GM23248 (cell line): Measurements from ENCODE around the gene SLC1A2. TPM values are rescaled to one million over a fixed set of nuclear protein-coding genes. Genes with fewer than 3 reads are reported as not detected.

Experiments used
- DNase-seq: peaks from one replicate; pipeline ENCODE4 v3.0.0-alpha.2; 2015
- H2AFZ ChIP-seq: fragments of 200-600 bp; sonication (generic); 2 replicates; pipeline ENCODE4 v1.6.1; 2016; ENCODE audit warnings: antibody characterized with exemption
- H3F3A ChIP-seq: fragments of 200-600 bp; sonication (generic); 2 replicates; pipeline ENCODE4 v1.6.1; 2016; ENCODE audit warnings: mild to moderate bottlenecking, antibody characterized with exemption, mixed run types; ENCODE audit not compliant: insufficient read depth
- H3K27ac ChIP-seq: fragments of 200-600 bp; sonication (generic); 2 replicates; pipeline ENCODE4 v1.5.1; 2016; ENCODE audit warnings: mild to moderate bottlenecking
- H3K27me3 ChIP-seq: fragments of 200-600 bp; sonication (generic); replicated peaks from 2 replicates; pipeline ENCODE4 v1.6.1; 2016; ENCODE audit warnings: mild to moderate bottlenecking; ENCODE audit not compliant: insufficient read depth
- H3K36me3 ChIP-seq: fragments of 200-600 bp; sonication (generic); 2 replicates; pipeline ENCODE4 v1.6.1; 2016; ENCODE audit warnings: low read depth, mild to moderate bottlenecking
- H3K4me1 ChIP-seq: fragments of 200-600 bp; sonication (generic); 2 replicates; pipeline ENCODE4 v1.6.1; 2016; ENCODE audit warnings: mild to moderate bottlenecking; ENCODE audit not compliant: insufficient read depth
- H3K4me2 ChIP-seq: fragments of 200-600 bp; sonication (generic); one replicate; pipeline ENCODE4 v1.6.1; 2016; ENCODE audit warnings: mild to moderate bottlenecking; ENCODE audit not compliant: unreplicated experiment
- H3K4me3 ChIP-seq: fragments of 200-600 bp; sonication (generic); 2 replicates; pipeline ENCODE4 v1.5.1; 2016; ENCODE audit warnings: mild to moderate bottlenecking
- H3K79me2 ChIP-seq: fragments of 200-600 bp; sonication (generic); 2 replicates; pipeline ENCODE4 v1.6.1; 2016; ENCODE audit warnings: mild to moderate bottlenecking; ENCODE audit not compliant: insufficient read depth
- H3K9ac ChIP-seq: fragments of 200-600 bp; sonication (generic); 2 replicates; pipeline ENCODE4 v1.6.1; 2016; ENCODE audit warnings: mild to moderate bottlenecking
- H3K9me2 ChIP-seq: fragments of 200-600 bp; sonication (generic); 2 replicates; pipeline ENCODE4 v1.6.1; 2016; ENCODE audit warnings: mixed run types, mild to moderate bottlenecking, moderate library complexity; ENCODE audit not compliant: insufficient read depth
- H3K9me3 ChIP-seq: fragments of 200-600 bp; sonication (generic); one replicate; pipeline ENCODE4 v1.6.1; 2017; ENCODE audit warnings: low read depth
- H4K20me1 ChIP-seq: fragments of 200-600 bp; sonication (generic); 2 replicates; pipeline ENCODE4 v1.6.0; 2016; ENCODE audit not compliant: insufficient read depth
- EZH2 ChIP-seq: fragments of 200-600 bp; sonication (generic); IDR thresholded peaks from 2 replicates; pipeline ENCODE4 v1.6.1; 2018; ENCODE audit warnings: antibody characterized with exemption, mild to moderate bottlenecking; ENCODE audit not compliant: insufficient read depth, poor library complexity, severe bottlenecking
- EZH2phosphoT487 ChIP-seq: fragments of 200-600 bp; sonication (generic); IDR thresholded peaks from 2 replicates; pipeline ENCODE4 v1.6.1; 2018; ENCODE audit warnings: antibody characterized with exemption, moderate library complexity, mild to moderate bottlenecking, low read depth; ENCODE audit not compliant: insufficient read depth
- WGBS, 2 experiments: methylation state at CpG; one replicate each; pipeline ENCODE4 v1.1.6; 2015 to 2017; ENCODE audit warnings: low lambda C conversion rate in 2 of 2, low coverage in 1 of 2; ENCODE audit errors: missing lambda C conversion rate in 2 of 2; 5-methylcytosine and 5-hydroxymethylcytosine counted together
- in situ Hi-C: fragments of 300-500 bp; cut with MboI; formaldehyde crosslinking; loops from 2 replicates; pipeline ENCODE4 v1.15.0; 2020
- polyA plus RNA-seq: library from polyadenylated mRNA; unstranded; fragments of >200 nt; fragmentation: Nextera tagmentation; extraction: Ambion mirVana; gene quantifications from 2 replicates; pipeline ENCODE4 v1.2.1, GENCODE V29; 2016
- total RNA-seq: library from RNA; depleted of rRNA; stranded (reverse); fragments of >200 nt; shearing (Covaris generic); gene quantifications from 2 replicates; pipeline ENCODE4 v1.2.3, GENCODE V29; 2014

Gene SLC1A2
- total and polyA plus RNA-seq, 2 experiments from 2014 or later = 0.88 to 1.2 TPM

GRCh38 chr11:35282221-35282882 is 137.0 kb downstream of the SLC1A2 start:
- 65 to 70% methylated on average over 2 of the region's 2 CpGs for WGBS, 2 experiments
- Histone ChIP-seq H3K4me2 (peak overlapping the region; percentile 29), H4K20me1 (no peaks in the 10 kb centered on the region), H2AFZ (no peak overlapping the region), H3F3A (0 out of 2 replicates have a peak, but pooled peaks cover 4% of the 10 kb centered on the region), H3K4me1 (0 out of 2 replicates have a peak, but pooled peaks cover 8% of the 10 kb centered on the region), H3K4me3 (no peak overlapping the region), H3K27ac (no peak overlapping the region), H3K36me3 (no peaks in the 10 kb centered on the region), H3K79me2 (no peaks in the 10 kb centered on the region), H3K9me2 (no peaks in the 10 kb centered on the region), H3K9me3 (no peaks in the 10 kb centered on the region), H3K27me3 (no peaks in the 10 kb centered on the region), H3K9ac (no peak overlapping the region)
- TF ChIP-seq EZH2phosphoT487 (no peak), EZH2 (no peak)
- peak; percentile 72 for DNase-seq
- in situ Hi-C loops = no loop called here

GRCh38 chr11:35281169-35281688 is 138.1 kb downstream of the SLC1A2 start:
- Histone ChIP-seq H3K9ac (no peak overlapping the region), H3K9me3 (no peaks in the 10 kb centered on the region), H3K4me2 (no peak overlapping the region), H3K27ac (no peak overlapping the region), H3K9me2 (no peaks in the 10 kb centered on the region), H3F3A (0 out of 2 replicates have a peak, but pooled peaks cover 4% of the 10 kb centered on the region), H3K79me2 (no peaks in the 10 kb centered on the region), H3K4me1 (peaks cover 13% of the 10 kb centered on the region), H3K36me3 (no peaks in the 10 kb centered on the region), H3K27me3 (no peaks in the 10 kb centered on the region), H4K20me1 (no peaks in the 10 kb centered on the region), H3K4me3 (no peak overlapping the region), H2AFZ (no peak overlapping the region)
- WGBS, 2 experiments = 60 to 66% methylated on average over 5 of the region's 5 CpGs
- TF ChIP-seq EZH2phosphoT487 = no peak
- no peak for TF ChIP-seq EZH2
- peak; percentile 22 for DNase-seq
- in situ Hi-C loops = no loop called here

- no peak overlapping the region for H3K27ac ChIP-seq
- H3K4me3 ChIP-seq = no peak overlapping the region
- no peak overlapping the region for H3K9ac ChIP-seq
- TF ChIP-seq EZH2phosphoT487 (no peak), EZH2 (no peak)
- H3K36me3 ChIP-seq = no peaks in the 10 kb centered on the region
- H4K20me1 ChIP-seq = no peaks in the 10 kb centered on the region
- WGBS, 2 experiments = 85 to 87% methylated on average over 7 of the region's 7 CpGs
- no peak overlapping the region for H3K4me2 ChIP-seq
- 0 out of 2 replicates have a peak, but pooled peaks cover 4% of the 10 kb centered on the region for H3F3A ChIP-seq
- no peaks in the 10 kb centered on the region for H3K79me2 ChIP-seq
- no peak overlapping the region for H2AFZ ChIP-seq
- H3K27me3 ChIP-seq = no peaks in the 10 kb centered on the region
- peaks cover 18% of the 10 kb centered on the region for H3K4me1 ChIP-seq
- no peaks in the 10 kb centered on the region for H3K9me3 ChIP-seq
- H3K9me2 ChIP-seq = no peaks in the 10 kb centered on the region
- no peak for DNase-seq
- in situ Hi-C loops = no loop called here
These were observed 138.6 kb downstream of the SLC1A2 start for GRCh38 chr11:35280727-35281126.

GRCh38 chr11:35277827-35278226 is 141.5 kb downstream of the SLC1A2 start:
- no peaks in the 10 kb centered on the region for H3K9me3 ChIP-seq
- TF ChIP-seq EZH2phosphoT487 (no peak), EZH2 (no peak)
- H3K79me2 ChIP-seq = no peaks in the 10 kb centered on the region
- H3K4me3 ChIP-seq = no peak overlapping the region
- no peaks in the 10 kb centered on the region for H3K27me3 ChIP-seq
- no peak overlapping the region for H2AFZ ChIP-seq
- no peak overlapping the region for H3K9ac ChIP-seq
- H3K4me2 ChIP-seq = no peak overlapping the region
- H3K9me2 ChIP-seq = no peaks in the 10 kb centered on the region
- no peaks in the 10 kb centered on the region for H4K20me1 ChIP-seq
- DNase-seq = no peak
- H3F3A ChIP-seq = peaks cover 10% of the 10 kb centered on the region; the same call in 1 of the 2 replicates
- H3K36me3 ChIP-seq = no peaks in the 10 kb centered on the region
- 92% methylated on average over 2 of the region's 2 CpGs for WGBS, 2 experiments
- in situ Hi-C loops = no loop called here
- no peak overlapping the region for H3K27ac ChIP-seq
- H3K4me1 ChIP-seq = peaks cover 30% of the 10 kb centered on the region
